ENCODE data around the gene SMAD3. TPM values are rescaled to one million over a fixed set of nuclear protein-coding genes. Genes with fewer than 3 reads are reported as not detected.

The SMAD3 gene
- total RNA-seq, 1 donor, result 36.7 TPM

- no peaks in the 10 kb centered on the region for H3K9me3 ChIP-seq (ENCODE audit: low read depth, low read length)
- H3K4me3 ChIP-seq (ENCODE audit: low read length), result no peak overlapping the region
- no peaks in the 10 kb centered on the region for H3K4me1 ChIP-seq (ENCODE audit: insufficient read depth, low read length)
- H3K27me3 ChIP-seq (ENCODE audit: insufficient read depth, low read length), result no peaks in the 10 kb centered on the region
These were observed 162.9 kb downstream of the SMAD3 start for GRCh38 chr15:67228286-67228685.

- Histone ChIP-seq H3K4me1 (ENCODE audit: insufficient read depth, low read length) (no peaks in the 10 kb centered on the region), H3K4me3 (ENCODE audit: low read length) (no peak overlapping the region), H3K27me3 (ENCODE audit: insufficient read depth, low read length) (no peaks in the 10 kb centered on the region), H3K9me3 (ENCODE audit: low read depth, low read length) (no peaks in the 10 kb centered on the region)
These were observed 165.1 kb downstream of the SMAD3 start for GRCh38 chr15:67230504-67230903.

DNA sequence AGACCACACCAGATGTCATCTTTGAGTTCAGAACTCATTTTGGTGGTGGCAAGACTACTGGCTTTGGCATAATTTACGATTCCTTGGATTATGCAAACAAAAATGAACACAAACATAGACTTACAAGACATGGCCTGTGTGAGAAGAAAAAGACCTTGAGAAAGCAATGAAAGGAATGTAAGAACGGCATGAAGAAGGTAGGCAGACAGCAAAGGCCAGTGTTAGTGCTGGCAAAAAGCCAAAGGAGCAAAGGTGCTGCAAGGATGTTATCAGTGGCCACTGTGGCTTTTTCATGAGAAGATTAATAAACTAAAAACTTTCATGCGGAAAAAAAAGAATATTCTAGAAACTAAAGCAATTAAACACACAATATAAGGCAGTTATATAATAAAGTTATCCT, 167.2 kb downstream of the SMAD3 start:
- Histone ChIP-seq H3K4me1 (ENCODE audit: insufficient read depth, low read length) (no peaks in the 10 kb centered on the region), H3K9me3 (ENCODE audit: low read depth, low read length) (no peaks in the 10 kb centered on the region), H3K27me3 (ENCODE audit: insufficient read depth, low read length) (no peaks in the 10 kb centered on the region), H3K4me3 (ENCODE audit: low read length) (no peak overlapping the region)

GRCh38 chr15:67240235-67241131, 175.1 kb downstream of the SMAD3 start:
- H3K9me3 ChIP-seq (ENCODE audit: low read depth, low read length), result no peaks in the 10 kb centered on the region
- H3K27me3 ChIP-seq (ENCODE audit: insufficient read depth, low read length), result no peaks in the 10 kb centered on the region
- no peak overlapping the region for H3K4me3 ChIP-seq (ENCODE audit: low read length)
- H3K4me1 ChIP-seq (ENCODE audit: insufficient read depth, low read length), result peaks cover 29% of the 10 kb centered on the region

GRCh38 chr15:67241132-67241855, 175.9 kb downstream of the SMAD3 start:
- Histone ChIP-seq H3K9me3 (ENCODE audit: low read depth, low read length) (no peaks in the 10 kb centered on the region), H3K27me3 (ENCODE audit: insufficient read depth, low read length) (no peaks in the 10 kb centered on the region), H3K4me3 (ENCODE audit: low read length) (no peak overlapping the region), H3K4me1 (ENCODE audit: insufficient read depth, low read length) (peaks cover 29% of the 10 kb centered on the region)

DNA sequence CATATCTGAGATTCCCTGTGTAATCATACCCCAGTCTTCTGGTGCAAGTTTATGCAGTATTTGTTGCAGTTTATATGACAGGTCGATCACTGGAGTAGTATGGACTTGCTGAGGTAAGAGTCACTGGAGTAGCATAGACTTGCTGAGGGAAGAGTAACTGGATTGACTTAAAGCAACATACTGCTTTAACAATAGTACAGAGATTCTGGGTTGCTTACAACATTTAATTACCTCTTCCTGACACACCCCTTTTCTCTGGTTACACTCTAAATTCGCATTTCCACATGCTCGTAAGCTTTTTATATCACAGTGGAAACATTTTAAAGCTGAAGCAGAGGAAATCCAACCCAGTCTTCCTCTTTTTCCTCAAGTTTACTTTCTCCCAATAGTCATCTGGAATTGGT, 177.3 kb downstream of the SMAD3 start:
- Histone ChIP-seq H3K4me1 (ENCODE audit: insufficient read depth, low read length) (peaks cover 29% of the 10 kb centered on the region), H3K27me3 (ENCODE audit: insufficient read depth, low read length) (no peaks in the 10 kb centered on the region), H3K9me3 (ENCODE audit: low read depth, low read length) (no peaks in the 10 kb centered on the region), H3K4me3 (ENCODE audit: low read length) (no peak overlapping the region)

Other genes starting within 250 kb of the SMAD3 start
- 26.6 TPM for gene AAGAB, start 189.1 kb downstream of the SMAD3 start, total RNA-seq
- 0.42 TPM for gene IQCH, start 189.2 kb downstream of the SMAD3 start, total RNA-seq

All from mononuclear cell (primary cell).